Panc1 (cell line): ENCODE measurements around the gene FEV. TPM values are rescaled to one million over a fixed set of nuclear protein-coding genes. Genes with fewer than 3 reads are reported as not detected.

Experiments used
- ATAC-seq: fragments of 200-7000 bp; cut with Tn5 transposase; 2 replicates; pipeline ENCODE4 v1.9.1; 2020; ENCODE audit warnings: mild to moderate bottlenecking, moderate library complexity
- BruUV-seq: library from RNA; stranded (reverse); fragments of 400-500 nt; replicated peaks from 2 replicates; lab custom pipeline; 2021; lab: Mats Ljungman, UMichigan
- CTCF ChIA-PET: fragments of 300-600 bp; sonication (Branson Sonifier 250); formaldehyde crosslinking; loops from one replicate; lab custom pipeline; 2022; ENCODE audit warnings: antibody characterized with exemption; lab: Charles Lee
- POLR2A ChIA-PET: fragments of 300-600 bp; sonication (Branson Sonifier 250); formaldehyde crosslinking; loops from one replicate; lab custom pipeline; 2022; ENCODE audit warnings: antibody characterized with exemption; lab: Charles Lee
- DNase-seq: peaks from one replicate; pipeline ENCODE4 v3.0.0-alpha.2; 2010; ENCODE audit warnings: low read depth, low spot score
- H3K27ac ChIP-seq: 2 replicates; pipeline ENCODE4 v1.5.1; 2011; ENCODE audit warnings: mild to moderate bottlenecking, low read length, inconsistent platforms
- H3K27me3 ChIP-seq: fragments of 200-500 bp; sonication (Bioruptor generic); 2 replicates; pipeline ENCODE4 v1.6.0; 2014; ENCODE audit warnings: low read length, inconsistent platforms; ENCODE audit not compliant: control insufficient read depth, insufficient read depth
- H3K36me3 ChIP-seq: fragments of 200-500 bp; sonication (Bioruptor generic); 2 replicates; pipeline ENCODE4 v1.5.1; 2014; ENCODE audit warnings: inconsistent platforms, mild to moderate bottlenecking, low read length, moderate library complexity; ENCODE audit not compliant: control insufficient read depth, insufficient read depth
- H3K4me1 ChIP-seq: 2 replicates; pipeline ENCODE4 v1.5.1; 2011; ENCODE audit warnings: inconsistent platforms, mild to moderate bottlenecking, low read length, moderate library complexity; ENCODE audit not compliant: control insufficient read depth, insufficient read depth
- H3K4me3 ChIP-seq, 2 experiments: 2 replicates each; pipeline ENCODE4 v1.5.1; 2011 to 2012; ENCODE audit warnings: low read depth in 2 of 2, low read length in 2 of 2, mild to moderate bottlenecking in 2 of 2, inconsistent platforms in 1 of 2, moderate library complexity in 1 of 2
- H3K9me3 ChIP-seq: fragments of 200-500 bp; sonication (Bioruptor generic); 2 replicates; pipeline ENCODE4 v1.5.1; 2014; ENCODE audit warnings: low read depth, mild to moderate bottlenecking, inconsistent platforms, low read length, moderate library complexity; ENCODE audit not compliant: control insufficient read depth, insufficient read depth
- POLR2AphosphoS5 ChIP-seq: IDR thresholded peaks from 2 replicates; pipeline ENCODE4 v1.6.1; 2012; ENCODE audit warnings: mild to moderate bottlenecking, low read depth, low read length, moderate library complexity
- SIN3A ChIP-seq: IDR thresholded peaks from 2 replicates; pipeline ENCODE4 v1.6.1; 2012; ENCODE audit warnings: low read depth, mild to moderate bottlenecking, low read length, moderate library complexity, borderline replicate concordance; ENCODE audit not compliant: insufficient read depth
- TCF7L2 ChIP-seq: IDR thresholded peaks from 2 replicates; pipeline ENCODE4 v1.6.1; 2011; ENCODE audit warnings: mild to moderate bottlenecking, low read depth, low read length, inconsistent platforms
- in situ Hi-C: cut with HindIII; loops from 2 replicates; pipeline ENCODE4 v1.10.0; 2016; ENCODE audit warnings: low sequenced_read_pairs, low pct_unique_long_range_greater_than_20kb
- intact Hi-C: fragments of 100-400 bp; cut with micrococcal nuclease; formaldehyde crosslinking; loops from one replicate; pipeline ENCODE4 v1.10.0; 2022; ENCODE audit not compliant: unreplicated experiment
- total RNA-seq: library from RNA; stranded (reverse); gene quantifications from one replicate; pipeline ENCODE4 v1.2.1, GENCODE V29; 2021; ENCODE audit not compliant: unreplicated experiment
- TF ChIP-seq, protein P1 (sequence below): fragments of 450-650 bp; IDR thresholded peaks from 2 replicates; pipeline ENCODE4 v1.5.1; 2017; ENCODE audit warnings: mild to moderate bottlenecking
- TF ChIP-seq, protein P2 (sequence below), 2 experiments: IDR thresholded peaks; 2 replicates each; pipeline ENCODE4 v1.6.1; 2011 to 2012; ENCODE audit warnings: low read depth in 2 of 2, control low read depth in 1 of 2, low read length in 1 of 2, mild to moderate bottlenecking in 1 of 2, moderate library complexity in 1 of 2; ENCODE audit not compliant: insufficient read depth in 1 of 2

Gene FEV
- total RNA-seq, 1 experiment from 2014 or later, result not detected

DNA sequence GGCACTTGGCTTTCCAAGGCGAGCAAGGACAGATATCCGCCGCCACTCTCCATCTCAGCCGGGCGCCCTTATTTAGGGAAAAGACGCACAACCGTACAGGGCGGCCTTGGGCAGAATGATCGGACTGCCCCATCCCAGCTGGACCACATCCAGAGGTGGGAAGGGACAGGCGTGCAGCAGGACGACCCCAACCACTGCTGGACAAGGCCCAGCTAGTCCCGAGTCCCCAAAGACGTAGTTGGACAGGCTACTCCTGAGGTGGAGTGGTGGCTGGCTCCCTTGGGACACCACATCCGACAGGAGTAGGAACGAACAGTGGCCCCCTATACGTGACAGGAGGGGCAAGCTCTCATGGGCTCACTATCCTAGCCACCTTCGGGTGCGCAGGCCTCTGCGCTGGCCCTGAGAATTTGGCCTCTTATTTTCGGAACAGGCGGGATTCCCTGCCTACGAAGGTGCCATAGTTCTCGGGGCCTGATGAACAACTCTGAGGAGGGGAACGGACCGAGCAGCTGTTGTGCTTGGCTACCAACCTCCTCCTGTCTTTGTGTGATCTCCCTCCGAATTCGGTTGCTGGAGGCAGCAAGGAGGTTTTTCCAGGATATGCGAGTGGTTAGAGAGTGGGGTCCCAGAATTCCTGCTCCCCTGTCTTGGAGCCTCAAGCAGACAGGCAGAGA lies 2.3 kb downstream of the FEV start:
- no peak overlapping the region for H3K27ac ChIP-seq
- H3K4me3 ChIP-seq, result no peak overlapping the region
- ATAC-seq, result no peak
- CTCF ChIA-PET, result no interaction called here
- no TSS peak for BruUV-seq
- no peaks in the 10 kb centered on the region for H3K36me3 ChIP-seq
- POLR2A ChIA-PET, result no interaction called here
- H3K9me3 ChIP-seq, result no peaks in the 10 kb centered on the region
- H3K4me1 ChIP-seq, result peaks cover 12% of the 10 kb centered on the region
- in situ Hi-C loops, result no loop called here
- DNase-seq, result no peak
- TF ChIP-seq, protein P1, sequence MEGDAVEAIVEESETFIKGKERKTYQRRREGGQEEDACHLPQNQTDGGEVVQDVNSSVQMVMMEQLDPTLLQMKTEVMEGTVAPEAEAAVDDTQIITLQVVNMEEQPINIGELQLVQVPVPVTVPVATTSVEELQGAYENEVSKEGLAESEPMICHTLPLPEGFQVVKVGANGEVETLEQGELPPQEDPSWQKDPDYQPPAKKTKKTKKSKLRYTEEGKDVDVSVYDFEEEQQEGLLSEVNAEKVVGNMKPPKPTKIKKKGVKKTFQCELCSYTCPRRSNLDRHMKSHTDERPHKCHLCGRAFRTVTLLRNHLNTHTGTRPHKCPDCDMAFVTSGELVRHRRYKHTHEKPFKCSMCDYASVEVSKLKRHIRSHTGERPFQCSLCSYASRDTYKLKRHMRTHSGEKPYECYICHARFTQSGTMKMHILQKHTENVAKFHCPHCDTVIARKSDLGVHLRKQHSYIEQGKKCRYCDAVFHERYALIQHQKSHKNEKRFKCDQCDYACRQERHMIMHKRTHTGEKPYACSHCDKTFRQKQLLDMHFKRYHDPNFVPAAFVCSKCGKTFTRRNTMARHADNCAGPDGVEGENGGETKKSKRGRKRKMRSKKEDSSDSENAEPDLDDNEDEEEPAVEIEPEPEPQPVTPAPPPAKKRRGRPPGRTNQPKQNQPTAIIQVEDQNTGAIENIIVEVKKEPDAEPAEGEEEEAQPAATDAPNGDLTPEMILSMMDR, result no peak
- TF ChIP-seq POLR2AphosphoS5, result no peak
- H3K27me3 ChIP-seq, result peaks cover 18% of the 10 kb centered on the region; the same call in 1 of the 2 replicates
- intact Hi-C loops, result loop anchor here (5.0 kb wide), 1 partner anchor 130 kb away; no protein-coding TSS in a partner anchor

DNA sequence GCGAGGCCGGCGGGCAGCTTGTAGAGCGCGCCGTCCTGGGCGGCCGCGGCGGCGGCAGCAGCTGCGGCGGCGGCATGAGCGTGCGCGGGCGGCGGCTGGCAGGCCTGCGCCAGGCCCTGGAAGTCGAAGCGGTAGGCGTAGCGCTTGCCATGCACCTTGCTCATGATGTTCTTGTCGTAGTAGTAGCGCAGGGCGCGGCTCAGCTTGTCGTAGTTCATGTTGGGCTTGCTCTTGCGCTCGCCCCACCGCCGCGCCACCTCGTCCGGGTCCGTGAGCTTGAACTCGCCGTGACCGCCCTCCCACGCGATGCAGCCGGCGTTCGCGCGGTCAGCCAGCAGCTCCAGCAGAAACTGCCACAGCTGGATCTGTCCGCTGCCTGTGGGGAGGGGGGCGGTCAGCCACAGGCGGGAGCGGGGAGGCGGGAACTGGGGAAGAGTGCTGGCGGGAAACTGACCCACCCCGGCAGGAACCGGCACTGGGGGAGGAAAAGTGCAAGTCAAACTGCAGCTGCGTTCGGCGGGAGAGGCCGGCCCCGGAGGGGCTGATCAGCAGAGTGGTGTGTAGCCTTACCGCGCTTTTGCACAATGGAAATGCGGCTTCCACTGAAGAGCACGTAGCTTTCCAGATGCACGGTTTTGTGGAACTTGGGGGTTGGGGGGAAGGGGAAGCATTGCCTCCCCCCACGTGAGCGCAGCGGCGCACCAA lies 3.0 kb downstream of the FEV start:
- in situ Hi-C loops (no loop called here), intact Hi-C loops (loop anchor here (5.0 kb wide), 1 partner anchor 130 kb away; no protein-coding TSS in a partner anchor)
- CTCF ChIA-PET, result interaction anchor here (0.6 to 2.5 kb wide), 6 partner anchors 10 to 105 kb away, joined by 4 to 20 read pairs (median 9); no protein-coding TSS in a partner anchor
- POLR2A ChIA-PET, result interaction anchor here (0.7 kb wide), 1 partner anchor 63 kb away, joined by 3 read pairs; no protein-coding TSS in a partner anchor
- BruUV-seq, result no TSS peak
- DNase-seq, result no peak
- no peaks in the 10 kb centered on the region for H3K9me3 ChIP-seq
- H3K36me3 ChIP-seq, result no peaks in the 10 kb centered on the region
- ATAC-seq, result peak; percentile 55
- peaks cover 12% of the 10 kb centered on the region for H3K4me1 ChIP-seq
- H3K4me3 ChIP-seq, result peak overlapping the region; percentile 8 to 23; a peak in 2 of 4 replicates
- H3K27me3 ChIP-seq, result peaks cover 18% of the 10 kb centered on the region; the same call in 1 of the 2 replicates
- no peak for TF ChIP-seq SIN3A
- TF ChIP-seq, protein P1, result no peak
- TF ChIP-seq TCF7L2, result no peak
- TF ChIP-seq, protein P2, sequence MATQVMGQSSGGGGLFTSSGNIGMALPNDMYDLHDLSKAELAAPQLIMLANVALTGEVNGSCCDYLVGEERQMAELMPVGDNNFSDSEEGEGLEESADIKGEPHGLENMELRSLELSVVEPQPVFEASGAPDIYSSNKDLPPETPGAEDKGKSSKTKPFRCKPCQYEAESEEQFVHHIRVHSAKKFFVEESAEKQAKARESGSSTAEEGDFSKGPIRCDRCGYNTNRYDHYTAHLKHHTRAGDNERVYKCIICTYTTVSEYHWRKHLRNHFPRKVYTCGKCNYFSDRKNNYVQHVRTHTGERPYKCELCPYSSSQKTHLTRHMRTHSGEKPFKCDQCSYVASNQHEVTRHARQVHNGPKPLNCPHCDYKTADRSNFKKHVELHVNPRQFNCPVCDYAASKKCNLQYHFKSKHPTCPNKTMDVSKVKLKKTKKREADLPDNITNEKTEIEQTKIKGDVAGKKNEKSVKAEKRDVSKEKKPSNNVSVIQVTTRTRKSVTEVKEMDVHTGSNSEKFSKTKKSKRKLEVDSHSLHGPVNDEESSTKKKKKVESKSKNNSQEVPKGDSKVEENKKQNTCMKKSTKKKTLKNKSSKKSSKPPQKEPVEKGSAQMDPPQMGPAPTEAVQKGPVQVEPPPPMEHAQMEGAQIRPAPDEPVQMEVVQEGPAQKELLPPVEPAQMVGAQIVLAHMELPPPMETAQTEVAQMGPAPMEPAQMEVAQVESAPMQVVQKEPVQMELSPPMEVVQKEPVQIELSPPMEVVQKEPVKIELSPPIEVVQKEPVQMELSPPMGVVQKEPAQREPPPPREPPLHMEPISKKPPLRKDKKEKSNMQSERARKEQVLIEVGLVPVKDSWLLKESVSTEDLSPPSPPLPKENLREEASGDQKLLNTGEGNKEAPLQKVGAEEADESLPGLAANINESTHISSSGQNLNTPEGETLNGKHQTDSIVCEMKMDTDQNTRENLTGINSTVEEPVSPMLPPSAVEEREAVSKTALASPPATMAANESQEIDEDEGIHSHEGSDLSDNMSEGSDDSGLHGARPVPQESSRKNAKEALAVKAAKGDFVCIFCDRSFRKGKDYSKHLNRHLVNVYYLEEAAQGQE (IDR thresholded peaks at IDR 0.05; ENCODE audit: insufficient read depth in 1 of 2, low read depth in 2 of 2, low read length in 1 of 2), result no peak
- no peak for TF ChIP-seq POLR2AphosphoS5
- no peak overlapping the region for H3K27ac ChIP-seq
